ENCODE results near the gene FOS.
"Not testable (repeated sequence)": the region's sequence is repeated elsewhere in the genome, so short reads cannot be mapped to it uniquely, and the experiment has no call there.

The FOS gene

DNA sequence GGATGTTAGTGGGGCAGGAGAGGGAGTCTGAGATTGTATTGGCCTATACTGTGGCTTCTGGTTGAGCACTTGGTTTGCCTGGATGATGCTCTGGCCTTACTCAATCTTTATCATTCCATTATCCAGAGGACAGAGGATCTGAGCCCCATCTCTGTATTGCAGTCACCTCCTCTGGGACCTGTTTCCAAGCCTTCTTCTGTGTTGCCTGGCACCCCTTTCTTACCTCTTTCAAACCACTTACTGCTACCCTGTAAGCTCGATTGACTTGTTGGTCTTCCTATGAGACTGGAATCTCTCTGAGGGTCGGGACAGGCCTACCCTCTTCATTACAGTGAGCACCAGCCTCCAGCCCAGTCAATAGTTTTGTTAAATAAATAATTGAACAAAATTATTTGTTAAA is 3.0 kb upstream of the FOS start:
- in situ Hi-C loops (cut with HindIII; ENCODE audit: low sequenced_read_pairs) = no loop called here

DNA sequence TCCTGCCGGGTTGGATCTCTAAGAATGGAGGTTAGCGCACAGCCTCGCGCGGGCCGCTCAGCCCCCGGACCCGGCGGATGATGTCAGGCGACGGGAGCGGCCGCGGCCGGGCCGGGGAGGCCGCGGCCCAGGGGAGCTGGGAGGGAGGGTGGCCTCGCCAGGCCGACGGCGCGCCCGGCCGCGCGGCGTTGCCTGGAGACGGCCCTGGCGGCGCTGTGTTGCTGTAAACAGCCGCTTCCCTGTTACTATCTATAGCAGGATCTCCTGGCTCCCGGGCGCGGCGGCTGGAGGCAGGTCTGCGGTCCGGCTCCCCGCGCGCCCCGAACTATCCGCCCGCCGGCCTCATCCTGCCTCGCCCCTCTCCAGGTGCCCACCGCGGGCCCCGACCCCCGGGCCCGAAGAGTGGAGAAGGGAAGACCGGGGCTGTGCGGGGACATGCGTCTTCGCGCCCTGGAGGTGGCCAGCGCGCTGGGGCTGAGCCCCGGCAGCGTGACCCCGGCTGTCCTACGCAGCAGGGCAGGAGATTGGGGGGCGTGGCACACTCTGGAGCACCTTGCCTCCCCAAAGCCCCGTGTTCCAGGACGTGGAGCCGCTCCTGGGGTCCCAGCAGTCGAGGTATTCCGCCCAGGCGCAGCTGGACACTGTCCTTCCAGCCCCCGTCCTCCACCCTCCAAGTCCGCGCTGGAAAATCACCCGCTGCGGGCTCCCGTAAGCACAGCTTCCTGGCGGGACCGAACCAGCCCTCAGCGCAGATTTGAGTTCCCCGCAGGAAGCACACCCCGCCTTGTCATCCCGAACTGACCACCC is 1.4 kb upstream of the FOS start:
- in situ Hi-C loops (cut with HindIII; ENCODE audit: low sequenced_read_pairs) = no loop called here

GRCh38 chr14:75277815-75278421 is 710 bp upstream of the FOS start:
- in situ Hi-C loops (cut with HindIII; ENCODE audit: low sequenced_read_pairs) = no loop called here

GRCh38 chr14:75279153-75279762 is 630 bp downstream of the FOS start:
- in situ Hi-C loops (cut with HindIII; ENCODE audit: low sequenced_read_pairs) = no loop called here

DNA sequence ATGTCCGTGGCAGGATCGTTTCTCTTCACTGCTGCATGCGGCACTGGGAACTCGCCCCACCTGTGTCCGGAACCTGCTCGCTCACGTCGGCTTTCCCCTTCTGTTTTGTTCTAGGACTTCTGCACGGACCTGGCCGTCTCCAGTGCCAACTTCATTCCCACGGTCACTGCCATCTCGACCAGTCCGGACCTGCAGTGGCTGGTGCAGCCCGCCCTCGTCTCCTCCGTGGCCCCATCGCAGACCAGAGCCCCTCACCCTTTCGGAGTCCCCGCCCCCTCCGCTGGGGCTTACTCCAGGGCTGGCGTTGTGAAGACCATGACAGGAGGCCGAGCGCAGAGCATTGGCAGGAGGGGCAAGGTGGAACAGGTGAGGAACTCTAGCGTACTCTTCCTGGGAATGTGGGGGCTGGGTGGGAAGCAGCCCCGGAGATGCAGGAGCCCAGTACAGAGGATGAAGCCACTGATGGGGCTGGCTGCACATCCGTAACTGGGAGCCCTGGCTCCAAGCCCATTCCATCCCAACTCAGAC is 1.2 kb downstream of the FOS start:
- in situ Hi-C loops (cut with HindIII; ENCODE audit: low sequenced_read_pairs) = no loop called here

DNA sequence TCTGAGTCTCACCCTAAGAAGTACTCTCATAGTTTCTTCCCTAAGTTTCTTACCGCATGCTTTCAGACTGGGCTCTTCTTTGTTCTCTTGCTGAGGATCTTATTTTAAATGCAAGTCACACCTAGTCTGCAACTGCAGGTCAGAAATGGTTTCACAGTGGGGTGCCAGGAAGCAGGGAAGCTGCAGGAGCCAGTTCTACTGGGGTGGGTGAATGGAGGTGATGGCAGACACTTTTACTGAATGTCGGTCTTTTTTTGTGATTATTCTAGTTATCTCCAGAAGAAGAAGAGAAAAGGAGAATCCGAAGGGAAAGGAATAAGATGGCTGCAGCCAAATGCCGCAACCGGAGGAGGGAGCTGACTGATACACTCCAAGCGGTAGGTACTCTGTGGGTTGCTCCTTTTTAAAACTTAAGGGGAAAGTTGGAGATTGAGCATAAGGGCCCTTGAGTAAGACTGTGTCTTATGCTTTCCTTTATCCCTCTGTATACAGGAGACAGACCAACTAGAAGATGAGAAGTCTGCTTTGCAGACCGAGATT is 1.7 kb downstream of the FOS start:
- in situ Hi-C loops (cut with HindIII; ENCODE audit: low sequenced_read_pairs) = no loop called here

DNA sequence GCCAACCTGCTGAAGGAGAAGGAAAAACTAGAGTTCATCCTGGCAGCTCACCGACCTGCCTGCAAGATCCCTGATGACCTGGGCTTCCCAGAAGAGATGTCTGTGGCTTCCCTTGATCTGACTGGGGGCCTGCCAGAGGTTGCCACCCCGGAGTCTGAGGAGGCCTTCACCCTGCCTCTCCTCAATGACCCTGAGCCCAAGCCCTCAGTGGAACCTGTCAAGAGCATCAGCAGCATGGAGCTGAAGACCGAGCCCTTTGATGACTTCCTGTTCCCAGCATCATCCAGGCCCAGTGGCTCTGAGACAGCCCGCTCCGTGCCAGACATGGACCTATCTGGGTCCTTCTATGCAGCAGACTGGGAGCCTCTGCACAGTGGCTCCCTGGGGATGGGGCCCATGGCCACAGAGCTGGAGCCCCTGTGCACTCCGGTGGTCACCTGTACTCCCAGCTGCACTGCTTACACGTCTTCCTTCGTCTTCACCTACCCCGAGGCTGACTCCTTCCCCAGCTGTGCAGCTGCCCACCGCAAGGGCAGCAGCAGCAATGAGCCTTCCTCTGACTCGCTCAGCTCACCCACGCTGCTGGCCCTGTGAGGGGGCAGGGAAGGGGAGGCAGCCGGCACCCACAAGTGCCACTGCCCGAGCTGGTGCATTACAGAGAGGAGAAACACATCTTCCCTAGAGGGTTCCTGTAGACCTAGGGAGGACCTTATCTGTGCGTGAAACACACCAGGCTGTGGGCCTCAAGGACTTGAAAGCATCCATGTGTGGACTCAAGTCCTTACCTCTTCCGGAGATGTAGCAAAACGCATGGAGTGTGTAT is 2.4 kb downstream of the FOS start:
- in situ Hi-C loops (cut with HindIII; ENCODE audit: low sequenced_read_pairs) = no loop called here

DNA sequence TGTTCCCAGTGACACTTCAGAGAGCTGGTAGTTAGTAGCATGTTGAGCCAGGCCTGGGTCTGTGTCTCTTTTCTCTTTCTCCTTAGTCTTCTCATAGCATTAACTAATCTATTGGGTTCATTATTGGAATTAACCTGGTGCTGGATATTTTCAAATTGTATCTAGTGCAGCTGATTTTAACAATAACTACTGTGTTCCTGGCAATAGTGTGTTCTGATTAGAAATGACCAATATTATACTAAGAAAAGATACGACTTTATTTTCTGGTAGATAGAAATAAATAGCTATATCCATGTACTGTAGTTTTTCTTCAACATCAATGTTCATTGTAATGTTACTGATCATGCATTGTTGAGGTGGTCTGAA is 3.0 kb downstream of the FOS start:
- in situ Hi-C loops (cut with HindIII; ENCODE audit: low sequenced_read_pairs) = no loop called here

DNA sequence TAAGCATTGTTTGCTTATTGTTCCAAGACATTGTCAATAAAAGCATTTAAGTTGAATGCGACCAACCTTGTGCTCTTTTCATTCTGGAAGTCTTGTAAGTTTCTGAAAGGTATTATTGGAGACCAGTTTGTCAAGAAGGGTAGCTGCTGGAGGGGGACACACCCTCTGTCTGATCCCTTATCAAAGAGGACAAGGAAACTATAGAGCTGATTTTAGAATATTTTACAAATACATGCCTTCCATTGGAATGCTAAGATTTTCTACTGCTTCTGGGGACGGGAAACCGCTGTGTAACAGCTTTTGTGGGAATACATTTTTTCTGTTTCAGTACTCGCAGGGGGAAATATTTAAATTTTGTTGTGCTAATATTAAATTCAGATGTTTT is 3.5 kb downstream of the FOS start:
- in situ Hi-C loops (cut with HindIII; ENCODE audit: low sequenced_read_pairs) = no loop called here

- in situ Hi-C loops (cut with HindIII; ENCODE audit: low sequenced_read_pairs) = not testable (repeated sequence)
These were observed 4.0 kb downstream of the FOS start for GRCh38 chr14:75282555-75283161.

GRCh38 chr14:75283162-75283832 is 4.7 kb downstream of the FOS start:
- in situ Hi-C loops (cut with HindIII; ENCODE audit: low sequenced_read_pairs) = no loop called here

DNA sequence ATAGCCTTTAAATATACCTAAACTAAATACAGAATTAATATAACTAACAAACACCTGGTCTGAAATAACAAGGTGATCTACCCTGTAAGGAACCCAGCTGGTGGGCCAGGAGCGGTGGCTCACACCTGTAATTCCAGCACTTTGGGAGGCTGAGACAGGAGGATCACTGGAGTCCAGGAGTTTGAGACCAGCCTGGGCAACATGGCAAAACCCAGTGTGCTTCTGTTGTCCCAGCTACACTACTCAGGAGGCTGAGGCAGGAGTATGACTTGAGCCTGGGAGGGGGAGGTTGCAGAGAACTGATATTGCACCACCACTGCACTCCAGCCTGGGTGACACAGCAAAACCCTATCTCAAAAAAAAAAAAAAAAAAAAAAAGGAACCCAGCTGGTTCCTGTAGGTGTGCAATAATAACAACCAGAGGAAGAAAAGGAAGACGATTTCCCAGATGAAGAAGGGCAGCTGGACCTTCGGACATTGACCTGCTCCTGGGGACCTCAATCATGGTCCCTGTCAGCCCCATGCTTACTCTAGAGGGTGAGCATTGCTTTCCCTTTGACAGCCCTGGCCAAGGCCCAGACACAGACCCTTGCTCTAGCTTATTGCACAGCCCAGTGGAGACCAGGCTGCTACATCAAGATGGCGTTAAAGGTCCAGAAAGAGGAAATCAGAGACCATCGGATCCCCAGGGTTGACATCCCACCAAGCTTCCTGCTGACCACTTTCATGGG is 5.4 kb downstream of the FOS start:
- in situ Hi-C loops (cut with HindIII; ENCODE audit: low sequenced_read_pairs) = no loop called here

DNA sequence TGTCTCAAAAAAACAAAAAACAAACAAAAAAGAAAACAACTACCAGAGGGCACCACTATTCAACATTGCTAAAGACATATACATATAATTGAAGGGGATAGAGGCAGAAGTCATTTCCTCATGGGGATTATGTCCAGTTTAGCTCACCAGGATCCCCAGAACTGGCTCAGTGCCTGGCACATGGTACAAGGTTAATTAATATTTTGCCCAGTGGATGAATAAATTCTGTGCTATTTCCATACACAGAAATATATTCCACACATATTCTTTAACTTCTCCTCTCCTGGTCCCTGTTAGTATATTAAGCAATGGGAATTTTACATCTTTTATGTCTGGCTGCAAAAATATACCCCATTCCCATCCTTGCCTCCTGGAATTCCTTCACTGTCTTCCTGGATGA is 6.7 kb downstream of the FOS start:
- in situ Hi-C loops (cut with HindIII; ENCODE audit: low sequenced_read_pairs) = no loop called here

- in situ Hi-C loops (cut with HindIII; ENCODE audit: low sequenced_read_pairs) = no loop called here
These were observed 7.7 kb downstream of the FOS start for GRCh38 chr14:75286313-75286712.

GRCh38 chr14:75289840-75290388 is 11.3 kb downstream of the FOS start:
- in situ Hi-C loops (cut with HindIII; ENCODE audit: low sequenced_read_pairs) = loop anchor here (5.0 kb wide), 1 partner anchor 68 kb away; no protein-coding TSS in a partner anchor

DNA sequence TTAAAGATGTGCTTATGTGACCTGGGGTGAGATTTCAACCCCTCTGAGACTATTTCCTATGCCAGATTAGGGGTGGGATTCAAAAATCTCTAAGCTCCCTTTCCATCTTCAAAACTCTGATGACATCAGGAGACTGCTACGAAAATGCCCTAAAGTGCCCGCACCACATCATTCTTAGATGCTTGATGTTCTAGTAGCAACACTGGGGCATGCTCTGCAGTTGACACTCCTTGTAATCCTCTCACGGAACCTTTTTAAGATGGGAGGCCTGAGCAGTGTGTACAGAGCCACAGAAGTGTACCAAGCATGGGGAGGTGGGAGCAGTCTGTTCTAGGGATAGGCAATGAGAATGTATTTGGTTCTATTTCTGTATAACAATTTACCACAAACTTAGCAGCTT is 12.2 kb downstream of the FOS start:
- in situ Hi-C loops (cut with HindIII; ENCODE audit: low sequenced_read_pairs) = loop anchor here (5.0 kb wide), 1 partner anchor 69 kb away; no protein-coding TSS in a partner anchor

- in situ Hi-C loops (cut with HindIII; ENCODE audit: low sequenced_read_pairs) = loop anchor here (5.0 kb wide), 1 partner anchor 69 kb away; no protein-coding TSS in a partner anchor
These were observed 12.7 kb downstream of the FOS start for GRCh38 chr14:75291331-75291730.

DNA sequence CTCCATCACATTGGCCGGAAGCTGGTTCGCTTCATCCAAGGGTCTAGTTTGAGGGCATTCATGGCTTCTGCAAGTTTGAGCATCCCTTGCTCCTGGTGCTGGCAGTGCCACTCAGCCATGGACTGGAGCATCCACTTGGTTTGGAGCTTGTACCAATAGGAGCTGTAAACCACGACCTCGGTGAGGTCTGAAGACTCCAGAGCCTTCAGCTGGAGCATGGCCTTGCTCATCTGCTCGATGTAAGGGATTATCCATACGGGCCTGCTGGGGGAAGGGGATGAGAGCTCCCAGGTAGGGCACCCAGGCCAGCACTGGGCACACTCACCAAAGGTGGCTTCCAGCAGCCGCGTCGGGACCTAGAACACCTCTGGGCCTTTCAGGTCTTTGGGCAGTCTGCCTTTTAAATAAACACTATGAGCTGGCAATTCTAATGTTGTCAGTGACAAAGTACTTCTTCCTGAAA is 13.5 kb downstream of the FOS start:
- in situ Hi-C loops (cut with HindIII; ENCODE audit: low sequenced_read_pairs) = loop anchor here (5.0 kb wide), 1 partner anchor 70 kb away; no protein-coding TSS in a partner anchor

GRCh38 chr14:75292886-75293285 is 14.3 kb downstream of the FOS start:
- in situ Hi-C loops (cut with HindIII; ENCODE audit: low sequenced_read_pairs) = loop anchor here (5.0 kb wide), 1 partner anchor 71 kb away; no protein-coding TSS in a partner anchor
